Thoracic aorta (tissue), 2 donors: ENCODE data around the gene GUCY1A1. TPM values are rescaled to one million over a fixed set of nuclear protein-coding genes. Genes with fewer than 3 reads are reported as not detected.

Experiments
- ATAC-seq: fragments of 150-250 bp; one replicate; pipeline ENCODE4 v1.8.0; 2017; ENCODE audit warnings: low read depth; ENCODE audit not compliant: insufficient number of reproducible peaks, low FRiP score
- DNase-seq: peaks from one replicate; pipeline ENCODE4 v3.0.0-alpha.2; 2020; ENCODE audit warnings: low spot score
- H3K27ac ChIP-seq, 2 donors: fragments of 200-600 bp; sonication (generic); 1 replicate in 1 of 2; 2 replicates in 1 of 2; pipeline ENCODE4 v1.5.1; 2016; ENCODE audit warnings: mild to moderate bottlenecking in 2 of 2, moderate library complexity in 2 of 2
- H3K27me3 ChIP-seq: fragments of 200-600 bp; sonication (generic); replicated peaks from 2 replicates; pipeline ENCODE4 v1.6.0; 2016; ENCODE audit warnings: mild to moderate bottlenecking; ENCODE audit not compliant: insufficient read depth
- H3K36me3 ChIP-seq: fragments of 200-600 bp; sonication (generic); one replicate; pipeline ENCODE4 v1.5.1; 2016
- H3K4me1 ChIP-seq, 2 donors: fragments of 200-600 bp; sonication (generic); 1 replicate in 1 of 2; 2 replicates in 1 of 2; pipeline versions ENCODE4 v1.5.1 to v1.6.0; 2016; ENCODE audit warnings: low read depth in 2 of 2, mild to moderate bottlenecking in 1 of 2; ENCODE audit not compliant: control insufficient read depth in 1 of 2
- H3K4me3 ChIP-seq: fragments of 200-600 bp; sonication (generic); 2 replicates; pipeline ENCODE4 v1.5.1; 2016; ENCODE audit warnings: mild to moderate bottlenecking
- H3K9me3 ChIP-seq: fragments of 200-600 bp; sonication (generic); 2 replicates; pipeline ENCODE4 v1.5.1; 2016
- total RNA-seq, 2 donors: library from RNA; depleted of rRNA; stranded (reverse); fragments of >200 nt; gene quantifications; one replicate each; pipeline versions ENCODE4 v1.1.0 to v1.2.3, GENCODE V29; 2016
- TF ChIP-seq, protein P1 (sequence below): fragments of 200-600 bp; sonication (generic); IDR thresholded peaks from one replicate; pipeline ENCODE4 v1.5.1; 2019; ENCODE audit warnings: antibody characterized with exemption

Gene GUCY1A1
- total RNA-seq, 2 donors from 2014 or later, result 110 to 135 TPM

DNA sequence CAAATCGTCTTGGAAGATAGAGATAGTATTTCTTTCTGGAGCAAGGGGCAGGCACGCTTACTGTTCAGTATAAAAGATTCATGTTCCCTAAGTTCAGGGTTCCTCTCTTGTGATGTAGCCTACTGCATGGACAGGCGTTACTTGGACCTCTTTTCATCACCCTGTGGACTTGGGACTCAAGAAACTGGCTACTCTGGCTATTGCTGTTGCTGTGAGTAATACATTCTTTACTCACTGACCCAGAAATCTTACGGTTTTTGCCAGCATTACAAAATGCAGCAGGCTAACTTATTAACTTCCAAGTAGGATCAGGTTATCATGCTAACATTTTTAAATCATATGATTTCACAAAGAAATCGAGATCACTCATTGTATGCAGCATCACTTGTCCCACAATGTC lies 79.3 kb downstream of the GUCY1A1 start:
- no peak for DNase-seq
- TF ChIP-seq, protein P1, sequence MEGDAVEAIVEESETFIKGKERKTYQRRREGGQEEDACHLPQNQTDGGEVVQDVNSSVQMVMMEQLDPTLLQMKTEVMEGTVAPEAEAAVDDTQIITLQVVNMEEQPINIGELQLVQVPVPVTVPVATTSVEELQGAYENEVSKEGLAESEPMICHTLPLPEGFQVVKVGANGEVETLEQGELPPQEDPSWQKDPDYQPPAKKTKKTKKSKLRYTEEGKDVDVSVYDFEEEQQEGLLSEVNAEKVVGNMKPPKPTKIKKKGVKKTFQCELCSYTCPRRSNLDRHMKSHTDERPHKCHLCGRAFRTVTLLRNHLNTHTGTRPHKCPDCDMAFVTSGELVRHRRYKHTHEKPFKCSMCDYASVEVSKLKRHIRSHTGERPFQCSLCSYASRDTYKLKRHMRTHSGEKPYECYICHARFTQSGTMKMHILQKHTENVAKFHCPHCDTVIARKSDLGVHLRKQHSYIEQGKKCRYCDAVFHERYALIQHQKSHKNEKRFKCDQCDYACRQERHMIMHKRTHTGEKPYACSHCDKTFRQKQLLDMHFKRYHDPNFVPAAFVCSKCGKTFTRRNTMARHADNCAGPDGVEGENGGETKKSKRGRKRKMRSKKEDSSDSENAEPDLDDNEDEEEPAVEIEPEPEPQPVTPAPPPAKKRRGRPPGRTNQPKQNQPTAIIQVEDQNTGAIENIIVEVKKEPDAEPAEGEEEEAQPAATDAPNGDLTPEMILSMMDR, result no peak
- no peak for ATAC-seq
- no peaks in the 10 kb centered on the region for H3K27me3 ChIP-seq
- no peak overlapping the region for H3K4me3 ChIP-seq
- peaks cover 3 to 6% of the 10 kb centered on the region in 2 donors for H3K4me1 ChIP-seq
- H3K9me3 ChIP-seq, result no peaks in the 10 kb centered on the region
- no peak overlapping the region for H3K27ac ChIP-seq
- no peaks in the 10 kb centered on the region for H3K36me3 ChIP-seq

DNA sequence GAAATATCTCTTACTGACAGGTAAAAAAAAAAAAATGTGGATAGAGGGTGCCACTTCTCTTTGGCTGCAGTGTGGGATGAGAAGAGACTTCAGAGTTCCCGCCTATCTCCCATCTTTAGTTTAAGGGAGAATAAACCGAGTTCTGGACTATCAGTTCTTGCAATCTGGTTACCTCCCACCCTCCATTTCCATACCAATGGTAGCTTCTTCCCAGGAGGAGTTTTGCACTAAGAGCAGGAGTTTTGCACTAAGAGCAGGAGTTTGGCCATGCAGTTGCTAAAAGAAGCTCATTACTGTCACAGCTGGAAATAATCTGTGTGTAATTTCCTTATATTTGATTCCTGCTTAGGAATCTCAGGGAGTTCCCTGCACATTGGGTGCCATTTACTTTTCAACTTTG lies 81.4 kb downstream of the GUCY1A1 start:
- ATAC-seq (no peak), DNase-seq (no peak)
- no peaks in the 10 kb centered on the region for H3K27me3 ChIP-seq
- H3K36me3 ChIP-seq, result no peaks in the 10 kb centered on the region
- H3K4me1 ChIP-seq, result peaks cover 3 to 6% of the 10 kb centered on the region in 2 donors
- no peak overlapping the region for H3K4me3 ChIP-seq
- H3K27ac ChIP-seq, result no peak overlapping the region
- no peaks in the 10 kb centered on the region for H3K9me3 ChIP-seq
- TF ChIP-seq, protein P1, result no peak

DNA sequence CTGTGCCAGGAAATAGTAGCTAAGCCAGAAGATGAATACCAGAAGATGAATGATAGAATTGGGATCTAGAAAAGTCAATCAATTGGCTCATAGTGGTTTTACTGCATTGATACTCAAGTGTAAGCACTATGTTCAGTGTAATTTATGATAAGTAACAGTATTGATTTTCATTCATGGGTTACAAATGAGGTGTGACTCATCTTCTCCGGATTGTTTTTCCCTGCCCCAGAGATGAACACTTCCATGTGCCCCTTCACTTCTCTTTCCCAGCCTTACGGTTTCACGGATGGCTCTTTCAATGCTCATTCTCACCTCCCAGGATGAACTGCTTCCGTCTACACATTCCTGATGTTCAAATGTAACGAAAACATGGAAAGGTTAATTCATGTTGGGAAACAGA lies 82.4 kb downstream of the GUCY1A1 start:
- DNase-seq (no peak), ATAC-seq (no peak)
- TF ChIP-seq, protein P1, result no peak
- Histone ChIP-seq H3K4me1 (peaks cover 3 to 6% of the 10 kb centered on the region in 2 donors), H3K9me3 (no peaks in the 10 kb centered on the region), H3K27me3 (no peaks in the 10 kb centered on the region), H3K36me3 (no peaks in the 10 kb centered on the region), H3K27ac (no peak overlapping the region), H3K4me3 (no peak overlapping the region)

DNA sequence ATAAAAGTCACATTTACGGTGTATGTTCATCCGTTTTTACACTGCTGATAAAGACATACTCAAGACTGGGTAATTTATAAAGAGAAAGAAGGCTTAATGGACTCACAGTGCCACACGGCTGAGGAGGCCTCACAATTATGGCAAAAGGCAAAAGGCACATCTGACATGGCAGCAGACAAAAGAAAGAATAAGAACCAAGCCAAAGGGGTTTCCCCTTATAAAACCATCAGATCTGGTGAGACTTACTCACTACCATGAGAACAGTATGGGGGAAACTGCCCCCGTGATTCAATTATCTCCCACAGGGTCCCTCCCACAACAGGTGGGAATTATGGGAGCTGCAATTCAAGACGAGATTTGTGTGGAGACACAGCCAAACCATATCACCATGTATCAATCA lies 84.9 kb downstream of the GUCY1A1 start:
- no peaks in the 10 kb centered on the region for H3K27me3 ChIP-seq
- TF ChIP-seq, protein P1, result no peak
- no peaks in the 10 kb centered on the region for H3K36me3 ChIP-seq
- H3K4me3 ChIP-seq, result no peak overlapping the region
- DNase-seq, result no peak
- no peaks in the 10 kb centered on the region for H3K9me3 ChIP-seq
- H3K4me1 ChIP-seq, result no peaks in the 10 kb centered on the region
- H3K27ac ChIP-seq, result no peak overlapping the region
- ATAC-seq, result no peak

DNA sequence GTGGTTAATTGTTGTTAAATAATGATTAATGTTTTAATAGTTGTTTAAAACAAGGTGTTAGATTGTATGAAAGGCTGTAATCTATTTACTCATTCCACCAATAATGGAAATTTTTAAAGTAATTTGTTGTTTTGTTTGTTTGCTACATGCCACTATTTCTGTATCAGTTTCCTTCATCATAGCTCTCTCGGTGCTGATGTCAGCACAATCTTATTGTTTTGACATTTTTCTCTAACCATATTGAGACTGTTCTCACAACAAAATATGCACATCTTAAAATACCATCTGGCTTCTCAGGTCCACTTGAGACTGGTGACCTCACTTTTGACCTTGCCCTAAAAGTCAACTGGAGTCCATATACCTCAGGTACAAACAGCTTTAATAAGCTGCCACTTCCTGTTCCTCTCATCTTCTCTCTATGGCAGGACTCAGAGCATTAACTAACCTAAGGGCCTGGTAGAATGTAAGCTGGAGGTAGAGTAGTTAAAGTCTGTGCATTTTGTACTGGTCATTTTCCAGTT lies 91.2 kb downstream of the GUCY1A1 start:
- ATAC-seq (no peak), DNase-seq (no peak)
- H3K27me3 ChIP-seq, result no peaks in the 10 kb centered on the region
- H3K4me1 ChIP-seq, result peaks cover 4 to 16% of the 10 kb centered on the region in 2 donors
- H3K27ac ChIP-seq, result peak overlapping the region in 1 of 2 donors; percentile 0
- H3K4me3 ChIP-seq, result no peak overlapping the region
- H3K36me3 ChIP-seq, result no peaks in the 10 kb centered on the region
- TF ChIP-seq, protein P1, result no peak
- H3K9me3 ChIP-seq, result no peaks in the 10 kb centered on the region
